HG03039 (cell line): ENCODE data around the gene VWA3B.
"Not testable (repeated sequence)": the region's sequence is repeated elsewhere in the genome, so short reads cannot be mapped to it uniquely, and the experiment has no call there.

Source experiments
- ATAC-seq: cut with Tn5 transposase; IDR thresholded peaks from one replicate; pipeline ENCODE4 v1.9.1; 2021; ENCODE audit warnings: mild to moderate bottlenecking, moderate library complexity; ENCODE audit not compliant: unreplicated experiment

Gene VWA3B

GRCh38 chr2:98086491-98087446 lies at the start of gene VWA3B:
VWA3B (plus strand) TSS chr2:98087167; CDS start chr2:98093093, 5,926 bp downstream.
- ATAC-seq, result peak; percentile 85

GRCh38 chr2:98037206-98037605 lies 49.8 kb upstream of the VWA3B start:
- ATAC-seq, result no peak

- no peak for ATAC-seq
Measured at GRCh38 chr2:98037666-98038336, 49.2 kb upstream of the VWA3B start.

- ATAC-seq, result no peak
Measured at GRCh38 chr2:98039085-98039756, 47.7 kb upstream of the VWA3B start.

GRCh38 chr2:98040331-98040939 lies 46.5 kb upstream of the VWA3B start:
- no peak for ATAC-seq

- ATAC-seq, result no peak
Measured at GRCh38 chr2:98043101-98043500, 43.9 kb upstream of the VWA3B start.

- not testable (repeated sequence) for ATAC-seq
Measured at GRCh38 chr2:98044730-98045129, 42.2 kb upstream of the VWA3B start.

GRCh38 chr2:98050070-98050469 lies 36.9 kb upstream of the VWA3B start:
- no peak for ATAC-seq

- no peak for ATAC-seq
Measured at GRCh38 chr2:98058191-98058975, 28.6 kb upstream of the VWA3B start.

- no peak for ATAC-seq
Measured at GRCh38 chr2:98060277-98060676, 26.7 kb upstream of the VWA3B start.

- no peak for ATAC-seq
Measured at GRCh38 chr2:98063291-98063854, 23.6 kb upstream of the VWA3B start.

GRCh38 chr2:98065808-98066207 lies 21.2 kb upstream of the VWA3B start:
- ATAC-seq, result no peak

GRCh38 chr2:98067160-98067559 lies 19.8 kb upstream of the VWA3B start:
- ATAC-seq, result no peak

GRCh38 chr2:98070081-98070480 lies 16.9 kb upstream of the VWA3B start:
- ATAC-seq, result no peak

- ATAC-seq, result no peak
Measured at GRCh38 chr2:98072442-98072841, 14.5 kb upstream of the VWA3B start.

- no peak for ATAC-seq
Measured at GRCh38 chr2:98078701-98079100, 8.3 kb upstream of the VWA3B start.

- no peak for ATAC-seq
Measured at GRCh38 chr2:98084151-98084868, 2.7 kb upstream of the VWA3B start.

- no peak for ATAC-seq
Measured at GRCh38 chr2:98084869-98085238, 2.1 kb upstream of the VWA3B start.

GRCh38 chr2:98085649-98086048 lies 1.3 kb upstream of the VWA3B start:
- ATAC-seq, result no peak
